HT1080 (cell line): ENCODE data around the gene FADS3. TPM values are rescaled to one million over a fixed set of nuclear protein-coding genes. Genes with fewer than 3 reads are reported as not detected.
A peak's percentile ranks its signal among the peaks of the same experiment; 100 is the strongest.

Experiments
- DNase-seq: peaks from one replicate; pipeline ENCODE4 v3.0.0-alpha.2; 2015; ENCODE audit warnings: low read depth
- polyA plus RNA-seq, 2 experiments: library from polyadenylated mRNA; depleted of rRNA; stranded (reverse); fragments of >200 nt; gene quantifications; 2 replicates each; pipeline ENCODE4 v1.2.3, GENCODE V29; 2015
- total RNA-seq: library from RNA; depleted of rRNA; stranded (reverse); fragments of >200 nt; shearing (Covaris generic); gene quantifications from 2 replicates; pipeline ENCODE4 v1.2.3, GENCODE V29; 2014; rRNA removed

The FADS3 gene, protein sequence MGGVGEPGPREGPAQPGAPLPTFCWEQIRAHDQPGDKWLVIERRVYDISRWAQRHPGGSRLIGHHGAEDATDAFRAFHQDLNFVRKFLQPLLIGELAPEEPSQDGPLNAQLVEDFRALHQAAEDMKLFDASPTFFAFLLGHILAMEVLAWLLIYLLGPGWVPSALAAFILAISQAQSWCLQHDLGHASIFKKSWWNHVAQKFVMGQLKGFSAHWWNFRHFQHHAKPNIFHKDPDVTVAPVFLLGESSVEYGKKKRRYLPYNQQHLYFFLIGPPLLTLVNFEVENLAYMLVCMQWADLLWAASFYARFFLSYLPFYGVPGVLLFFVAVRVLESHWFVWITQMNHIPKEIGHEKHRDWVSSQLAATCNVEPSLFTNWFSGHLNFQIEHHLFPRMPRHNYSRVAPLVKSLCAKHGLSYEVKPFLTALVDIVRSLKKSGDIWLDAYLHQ
- total RNA-seq: 61.3 and 65.3 TPM in 2 replicates
- polyA plus RNA-seq (2015; cell fraction: cytosol; rRNA removed): 28.5 and 34.3 TPM in 2 replicates
- 155 and 159 TPM in 2 replicates for polyA plus RNA-seq (2015; cell fraction: nucleus; rRNA removed)

DNA sequence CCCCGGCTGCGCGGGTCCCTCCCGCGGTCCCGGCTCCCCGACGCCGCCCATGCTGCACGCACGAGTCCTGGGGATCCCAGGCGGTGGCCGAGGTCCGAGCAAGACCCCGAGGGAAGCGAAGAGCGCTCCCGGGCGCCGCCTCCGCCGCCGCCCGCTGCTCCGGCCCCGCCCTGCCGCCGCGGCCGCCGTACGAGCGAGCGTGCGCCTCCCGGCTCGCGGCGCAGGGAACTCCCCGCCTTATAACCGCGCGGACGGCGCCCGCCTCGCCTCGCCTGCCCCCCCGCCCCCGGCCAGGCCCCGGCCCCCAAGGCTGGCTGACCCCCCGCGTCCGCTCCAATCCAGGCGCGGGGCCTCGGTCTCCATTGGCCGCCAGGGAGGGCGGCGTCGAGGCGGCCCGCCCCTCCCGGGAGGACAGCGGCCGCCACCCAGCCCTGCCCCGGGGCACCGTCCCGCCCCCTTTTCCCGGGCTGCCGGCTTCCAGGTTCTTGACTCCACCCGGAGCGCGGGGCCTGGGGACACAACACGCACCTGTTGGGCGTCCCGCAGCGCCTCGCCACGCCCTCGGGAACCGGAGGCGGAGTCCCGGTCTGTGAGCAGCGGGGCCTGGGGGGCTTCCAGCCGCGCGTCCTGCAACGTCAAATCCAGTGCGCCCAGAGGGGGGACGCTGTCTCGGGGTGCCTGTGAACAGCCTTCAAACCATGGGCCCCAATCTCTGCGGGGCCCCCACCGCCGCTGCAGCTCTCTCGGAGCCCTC lies at the start of gene FADS3:
Gene FADS3, minus strand, starts transcription at position 215 of the 754 bp plus-strand sequence. Its CDS starts 164 bp downstream, at position 51.
- DNase-seq: peak; percentile 65

DNA sequence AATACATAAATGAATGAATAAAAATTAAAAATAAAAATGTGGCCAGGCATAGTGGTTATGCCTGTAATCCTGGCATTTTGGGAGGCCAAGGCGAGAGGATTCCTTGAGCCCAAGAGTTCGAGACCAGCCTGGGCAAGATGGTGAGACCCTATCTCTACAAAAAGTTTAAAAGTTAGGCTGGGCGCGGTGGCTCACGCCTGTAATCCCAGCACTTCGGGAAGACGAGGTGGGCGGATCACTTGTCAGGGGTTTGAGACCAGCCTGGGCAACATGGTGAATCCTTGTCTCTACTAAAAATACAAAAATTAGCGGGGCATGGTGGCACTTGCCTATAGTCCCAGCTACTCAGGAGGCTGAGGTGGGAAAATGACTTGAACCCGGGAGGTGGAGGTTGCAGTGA lies 49.1 kb upstream of the FADS3 start:
- no peak for DNase-seq

DNA sequence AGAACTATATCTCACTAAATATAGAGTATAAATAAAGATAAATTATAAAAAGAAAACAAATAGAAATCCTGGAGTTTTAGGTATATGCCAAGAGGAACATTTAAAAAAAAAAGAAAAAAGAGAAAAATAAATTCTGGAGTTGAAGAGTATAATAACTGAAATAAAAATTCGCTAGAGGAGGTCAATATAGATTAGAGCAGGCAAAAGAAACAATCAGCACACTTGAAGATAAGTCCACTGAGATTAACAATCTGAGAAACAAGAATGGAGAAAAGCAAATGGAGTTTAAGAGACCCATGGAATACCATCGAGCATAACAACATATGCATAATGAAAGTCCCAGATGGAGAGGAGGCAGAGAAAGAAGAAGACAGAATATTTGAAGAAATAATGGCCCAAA lies 44.5 kb upstream of the FADS3 start:
- DNase-seq: no peak

DNA sequence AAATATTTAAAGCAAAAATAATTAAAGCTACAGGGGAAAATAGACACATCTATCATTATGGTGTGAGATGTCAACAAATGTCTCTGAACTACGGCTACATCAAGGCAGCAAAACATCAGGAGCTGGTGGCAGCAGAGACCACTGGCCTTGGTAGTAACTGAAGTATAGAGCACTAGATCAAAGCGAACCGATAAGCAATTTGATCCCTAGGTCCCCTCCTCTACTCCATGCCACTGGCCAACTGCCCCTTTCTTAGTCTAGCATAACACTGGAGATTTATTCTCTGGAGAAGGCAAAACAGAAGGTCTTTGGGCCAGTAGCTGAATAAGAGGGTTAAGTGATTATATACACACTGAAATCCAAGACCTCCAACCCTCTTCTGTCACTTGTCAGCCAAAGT lies 39.6 kb upstream of the FADS3 start:
- no peak for DNase-seq

DNA sequence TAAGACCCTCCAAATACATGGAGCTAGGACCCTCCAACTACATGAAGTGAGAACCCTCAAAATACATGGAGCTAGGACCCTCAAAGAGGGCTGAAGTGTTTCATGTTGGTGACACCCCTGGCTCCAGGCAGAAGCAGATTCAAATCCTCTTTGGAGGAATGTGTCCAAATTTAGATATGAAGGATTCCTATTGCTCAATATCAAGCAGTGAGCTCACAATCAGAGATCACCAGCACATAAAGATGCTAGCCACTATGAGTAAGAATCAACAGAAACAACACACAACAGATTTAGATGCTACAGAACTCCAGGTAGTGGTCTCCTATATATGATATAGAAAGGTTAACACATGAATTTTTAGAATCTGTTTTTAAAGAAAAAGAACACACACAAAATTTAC lies 37.3 kb upstream of the FADS3 start:
- DNase-seq: no peak

DNA sequence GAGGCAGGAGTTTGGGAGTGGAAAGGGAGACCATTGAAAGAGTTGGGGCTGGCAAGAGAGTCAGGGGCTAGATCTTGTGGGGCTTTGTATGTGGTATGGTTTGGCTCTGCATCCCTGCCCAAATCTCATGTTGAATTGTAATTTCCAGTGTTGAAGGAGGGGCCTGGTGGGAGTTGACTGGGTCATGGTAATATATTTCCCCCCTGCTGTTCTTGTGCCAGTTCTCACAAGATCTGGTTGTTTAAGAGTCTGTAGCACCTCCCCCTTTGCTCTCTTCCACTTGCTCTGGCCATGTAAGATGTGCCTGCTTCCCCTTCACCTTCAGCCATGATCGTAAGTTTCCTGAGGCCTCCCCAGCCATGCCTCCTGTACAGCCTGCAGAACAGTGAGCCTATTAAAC lies 36.2 kb upstream of the FADS3 start:
- DNase-seq: peak; percentile 59

DNA sequence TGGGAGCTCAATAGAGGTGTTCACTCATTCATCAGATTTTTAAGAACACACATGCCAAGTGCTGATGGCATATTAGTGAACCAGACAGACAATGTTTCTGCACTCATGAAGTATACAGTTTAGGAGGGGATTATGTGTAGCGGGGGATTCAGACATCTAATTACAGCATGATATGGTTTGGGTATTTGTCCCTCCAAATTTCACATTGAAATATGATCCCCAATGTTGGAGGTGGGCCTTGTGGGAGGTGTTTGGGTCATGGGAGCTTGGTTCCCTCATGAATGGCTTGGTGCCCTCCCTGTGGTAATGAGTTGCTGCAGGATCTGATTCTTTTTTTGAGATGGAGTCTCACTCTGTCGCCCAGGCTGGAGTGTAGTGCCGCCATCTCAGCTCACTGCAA lies 34.9 kb upstream of the FADS3 start:
- DNase-seq: no peak

DNA sequence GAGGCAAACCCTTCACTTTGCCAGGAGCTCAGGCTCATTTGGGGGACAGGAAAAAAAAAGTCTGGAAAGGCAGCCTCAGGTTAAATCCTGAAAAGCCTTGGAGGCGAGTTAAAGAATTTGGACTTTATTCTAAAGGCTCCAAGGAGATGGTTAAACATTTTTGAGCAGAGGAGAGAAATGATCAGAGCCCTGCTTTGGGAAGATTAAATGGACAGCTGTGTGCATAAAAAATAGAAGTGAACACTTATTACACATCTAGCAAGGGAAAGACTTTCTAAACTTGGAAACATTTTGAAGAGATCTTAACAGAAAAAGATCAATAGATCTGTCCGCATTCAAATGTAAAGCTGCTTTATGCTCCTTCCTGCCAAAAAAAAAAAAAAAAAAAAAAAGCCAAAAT lies 34.4 kb upstream of the FADS3 start:
- no peak for DNase-seq

DNA sequence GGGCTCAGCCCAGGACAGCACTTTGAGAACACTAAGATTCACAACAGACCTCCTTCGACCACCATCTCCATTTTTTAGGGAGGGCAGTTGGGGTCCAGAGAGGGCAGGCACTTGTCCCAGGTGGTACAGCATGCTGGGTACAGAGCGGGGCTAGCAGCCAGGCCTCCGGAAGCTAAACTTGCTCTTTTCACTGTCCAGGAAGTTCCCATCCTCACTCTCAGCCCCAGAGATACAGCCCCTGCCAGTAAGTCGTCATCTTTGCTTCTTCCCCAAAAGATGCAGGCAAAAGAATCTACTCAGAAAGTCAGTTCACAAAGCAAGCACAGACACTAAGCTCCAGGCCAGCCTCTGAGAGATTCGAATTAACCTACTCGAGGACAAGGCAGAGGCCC lies 32.7 kb upstream of the FADS3 start:
- no peak for DNase-seq

DNA sequence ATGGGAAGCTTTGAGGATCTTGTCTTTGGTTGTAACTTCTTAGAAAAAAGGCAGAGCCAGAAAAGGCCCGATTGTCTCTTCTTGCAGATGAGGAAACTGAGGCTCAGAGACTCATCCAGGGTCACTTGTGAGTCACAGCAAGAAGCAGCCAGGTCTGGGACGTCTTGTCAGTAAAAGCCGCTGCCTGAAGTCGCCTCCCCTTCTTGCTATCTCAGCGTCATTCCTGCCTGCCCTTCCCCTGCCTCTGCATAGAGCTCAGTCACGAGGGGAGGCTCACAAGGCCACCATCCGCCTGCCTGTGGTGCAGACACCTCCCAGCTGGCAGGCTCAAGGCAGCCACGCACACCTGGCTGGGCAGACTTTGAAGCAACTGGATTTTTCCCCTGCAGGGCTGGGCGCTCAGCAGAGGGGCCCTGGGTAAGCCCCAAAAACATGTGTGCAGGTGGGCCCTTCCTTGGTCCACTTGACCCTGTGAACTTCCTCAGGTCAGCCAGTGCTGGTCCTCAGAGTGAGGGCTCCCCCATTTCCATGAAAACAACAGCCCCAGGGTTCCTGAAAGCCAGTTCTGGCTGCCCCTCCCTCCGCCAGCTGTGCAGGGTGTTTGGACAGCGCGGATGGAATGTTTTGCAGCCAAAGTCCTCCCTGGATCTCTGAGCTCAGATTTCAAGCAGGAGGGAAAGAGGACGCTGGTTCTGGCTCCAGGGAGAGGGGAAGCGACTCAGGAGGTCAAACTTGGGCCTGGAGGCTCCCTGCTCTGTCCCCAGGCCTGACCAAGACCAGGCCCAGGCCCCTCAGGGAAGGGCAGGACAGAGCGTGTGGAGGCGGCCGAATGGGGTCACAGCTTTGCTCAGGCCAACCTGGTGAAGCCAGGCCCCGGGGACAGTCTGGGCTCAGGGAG lies 32.1 kb upstream of the FADS3 start:
- no peak for DNase-seq

DNA sequence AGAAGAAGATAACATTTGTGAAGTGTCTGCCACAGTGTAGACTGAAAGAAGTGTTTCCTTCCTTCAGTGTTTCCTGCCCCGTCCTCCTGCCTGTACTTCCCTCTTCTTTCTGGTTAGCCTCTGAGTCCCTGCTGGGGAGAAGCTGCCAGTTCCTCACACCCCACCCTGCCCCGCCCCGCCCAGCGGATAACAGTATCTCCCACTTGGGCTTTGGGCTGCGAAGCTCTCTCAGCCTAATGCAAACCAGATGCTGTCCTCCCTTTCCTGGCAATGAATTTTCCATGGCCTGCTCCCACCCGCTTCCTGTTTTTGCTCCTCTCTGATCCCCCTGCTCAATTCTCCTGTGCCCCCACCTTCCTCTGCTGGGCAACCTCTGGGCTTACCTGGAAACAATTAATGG lies 31.2 kb upstream of the FADS3 start:
- DNase-seq: no peak

DNA sequence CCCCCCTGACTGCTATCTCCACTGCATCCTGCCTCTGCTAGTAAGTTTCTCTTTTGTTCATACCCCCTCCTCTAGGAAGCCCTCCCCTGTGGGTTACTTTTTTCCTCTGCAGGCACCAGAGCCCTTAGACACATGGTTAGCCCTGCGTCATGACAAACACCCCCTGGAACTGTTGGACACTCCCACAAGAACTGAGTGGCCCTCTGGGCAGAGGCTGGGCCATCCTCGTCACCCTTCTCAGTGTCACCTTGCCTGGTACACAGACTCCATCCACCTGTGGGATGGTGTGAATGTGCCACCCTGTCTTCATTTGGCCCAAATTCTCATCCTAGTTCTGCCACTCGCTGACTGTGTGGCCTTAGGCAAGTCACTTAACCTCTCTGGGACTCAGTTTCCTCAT lies 30.1 kb upstream of the FADS3 start:
- no peak for DNase-seq

DNA sequence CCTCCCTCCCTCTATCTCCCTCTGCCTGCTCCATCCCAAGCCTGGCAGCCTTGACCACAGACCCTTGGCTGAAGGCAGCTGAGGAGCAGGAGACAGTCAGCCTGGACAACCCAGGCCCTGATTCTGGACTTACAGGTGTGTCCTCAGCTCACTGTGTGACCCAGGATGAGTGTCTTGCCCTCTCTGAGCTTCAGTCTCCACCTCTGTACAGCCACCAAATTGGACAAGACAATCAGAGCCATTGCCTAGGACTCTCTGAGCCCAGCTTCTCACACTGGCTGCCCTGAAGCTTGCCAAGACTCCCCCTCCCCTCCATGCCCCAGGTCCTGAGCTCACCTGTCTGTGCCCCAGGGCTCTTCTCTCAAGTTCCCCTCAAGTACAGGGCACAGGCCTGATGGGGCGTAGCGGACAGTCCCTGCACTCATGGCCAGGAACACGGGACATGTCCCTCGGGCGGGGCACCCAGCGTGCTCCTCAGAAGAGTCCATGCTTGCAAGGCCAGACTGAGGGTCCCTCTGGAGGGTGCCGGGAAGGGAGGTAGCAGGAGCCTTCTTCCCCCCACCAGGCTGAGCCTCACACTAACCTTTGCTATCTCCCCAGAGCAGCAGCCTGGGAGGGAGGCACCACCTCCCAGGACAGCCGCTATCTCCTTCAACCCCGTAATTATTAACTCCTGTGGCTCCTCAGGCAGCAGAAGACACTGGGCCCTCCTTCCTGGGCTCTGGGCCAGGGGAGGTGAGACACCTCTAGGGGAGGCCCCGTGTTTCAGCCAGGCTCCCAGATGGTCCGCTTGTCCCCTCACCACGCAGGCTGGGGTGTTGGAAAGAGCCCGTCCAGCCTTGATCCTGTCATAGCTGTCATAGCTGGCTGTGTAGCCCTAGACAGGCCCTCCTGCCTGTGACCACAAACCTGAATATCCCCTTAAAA lies 28.6 kb upstream of the FADS3 start:
- DNase-seq: no peak

DNA sequence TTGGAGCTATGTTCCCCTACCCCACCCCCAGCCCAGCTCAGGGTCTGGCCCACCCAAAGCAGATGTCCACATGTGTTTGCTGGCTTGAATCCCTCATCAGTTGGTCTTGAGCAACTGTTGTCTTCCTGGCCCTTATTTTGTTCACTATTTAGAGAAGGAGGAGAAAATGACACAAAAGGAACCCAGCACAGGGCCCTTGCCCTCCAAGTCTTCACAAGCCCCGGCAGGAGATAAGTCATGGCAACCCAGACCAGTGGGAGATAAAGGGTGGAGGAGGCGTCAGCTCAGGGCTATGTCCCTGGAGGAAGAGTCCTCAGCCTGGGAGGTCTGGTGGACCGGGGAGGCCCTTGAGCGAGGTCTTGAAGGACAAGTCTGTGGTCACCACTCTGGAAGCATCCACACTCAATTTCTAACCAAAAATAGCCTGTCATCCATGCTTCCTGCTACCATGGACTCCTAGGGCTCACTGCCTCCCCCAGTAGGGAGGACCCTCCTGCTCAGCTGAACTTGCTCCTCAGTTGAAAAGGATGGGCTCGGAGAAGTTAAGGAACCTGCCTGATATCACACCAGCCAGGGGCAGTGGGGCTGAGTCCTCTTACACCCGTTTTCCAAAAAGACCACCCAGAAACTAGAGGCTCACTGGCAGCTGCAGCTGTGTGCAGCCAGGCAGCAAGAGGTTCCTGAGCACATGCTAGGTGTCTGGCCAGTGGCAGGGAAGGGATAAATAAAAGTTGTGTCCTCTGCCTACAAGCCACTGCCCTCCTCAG lies 27.8 kb upstream of the FADS3 start:
- DNase-seq: no peak

DNA sequence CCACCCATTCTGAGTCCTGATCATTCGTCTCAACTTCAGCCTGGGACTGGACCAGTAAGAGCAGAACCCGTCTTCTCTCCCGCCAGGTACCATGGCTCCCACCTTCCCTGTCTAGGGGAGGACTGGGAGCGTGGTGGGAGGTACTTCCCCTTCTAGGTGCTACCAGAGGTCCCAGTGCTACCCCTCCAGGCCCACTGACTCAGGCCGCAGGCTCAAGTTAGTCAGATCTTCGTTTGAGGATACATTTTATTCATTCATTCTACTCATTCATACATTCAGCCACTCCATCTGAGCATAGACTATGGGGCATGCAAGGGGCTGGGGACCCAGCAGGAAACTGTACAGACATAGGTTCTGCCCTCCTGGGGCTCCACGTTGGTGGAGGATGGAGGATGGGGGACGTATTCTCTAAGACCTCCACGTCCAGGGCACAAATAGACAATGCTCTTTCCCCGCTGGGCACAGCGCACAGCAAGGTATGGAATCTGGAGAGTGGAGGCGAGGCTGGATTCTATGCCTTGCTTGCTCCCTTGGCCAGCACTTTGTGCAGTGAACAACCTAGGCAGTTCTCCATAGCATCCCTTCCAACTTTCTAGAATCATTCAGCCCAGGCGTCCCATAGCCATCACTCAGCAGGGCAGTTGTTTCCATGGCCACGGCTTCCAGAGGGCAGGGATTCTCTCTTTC lies 27.0 kb upstream of the FADS3 start:
- DNase-seq: no peak

DNA sequence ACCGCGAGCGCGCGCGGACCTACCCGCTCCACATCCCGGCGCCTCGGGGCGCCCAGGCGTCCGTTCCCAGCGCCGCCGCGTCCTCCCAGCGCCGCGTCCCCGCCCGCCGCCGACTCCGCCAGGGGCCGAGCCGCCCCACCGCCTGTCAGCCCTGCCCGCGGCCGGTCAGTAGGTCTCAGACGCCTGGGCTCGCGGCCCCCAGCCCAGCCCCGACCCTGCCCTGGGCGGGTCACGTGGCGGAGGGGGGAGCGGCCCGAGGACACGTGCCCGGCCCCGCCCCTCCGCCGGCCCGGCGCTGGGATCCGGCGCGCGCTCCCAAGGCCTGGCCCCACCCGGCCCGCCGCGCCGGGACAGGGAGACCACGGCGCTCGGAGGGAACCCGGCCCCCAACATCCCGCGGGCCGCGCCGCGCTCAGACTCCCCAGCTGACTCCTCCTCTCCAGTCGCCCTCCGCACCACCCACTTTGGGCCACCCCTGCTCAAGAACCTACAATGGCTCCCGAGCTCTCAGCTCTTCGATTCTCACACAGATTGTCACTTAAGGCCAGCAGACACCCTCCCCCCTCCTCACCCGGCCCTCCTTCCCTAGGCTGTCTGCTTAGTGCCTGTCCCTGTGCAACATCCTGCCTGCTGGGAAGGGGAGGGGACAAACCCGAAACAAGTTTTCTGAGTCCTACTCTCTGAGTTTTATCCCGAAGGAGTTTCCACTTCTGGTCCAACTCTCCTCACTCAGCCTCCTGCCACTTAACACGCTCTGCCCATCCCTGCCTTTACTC lies 26.2 kb upstream of the FADS3 start, which contains the start of gene RAB3IL1:
Gene RAB3IL1, minus strand, starts transcription at position 233 of the 776 bp plus-strand sequence. Its CDS starts 199 bp downstream, at position 34.
- DNase-seq: peak; percentile 50

DNA sequence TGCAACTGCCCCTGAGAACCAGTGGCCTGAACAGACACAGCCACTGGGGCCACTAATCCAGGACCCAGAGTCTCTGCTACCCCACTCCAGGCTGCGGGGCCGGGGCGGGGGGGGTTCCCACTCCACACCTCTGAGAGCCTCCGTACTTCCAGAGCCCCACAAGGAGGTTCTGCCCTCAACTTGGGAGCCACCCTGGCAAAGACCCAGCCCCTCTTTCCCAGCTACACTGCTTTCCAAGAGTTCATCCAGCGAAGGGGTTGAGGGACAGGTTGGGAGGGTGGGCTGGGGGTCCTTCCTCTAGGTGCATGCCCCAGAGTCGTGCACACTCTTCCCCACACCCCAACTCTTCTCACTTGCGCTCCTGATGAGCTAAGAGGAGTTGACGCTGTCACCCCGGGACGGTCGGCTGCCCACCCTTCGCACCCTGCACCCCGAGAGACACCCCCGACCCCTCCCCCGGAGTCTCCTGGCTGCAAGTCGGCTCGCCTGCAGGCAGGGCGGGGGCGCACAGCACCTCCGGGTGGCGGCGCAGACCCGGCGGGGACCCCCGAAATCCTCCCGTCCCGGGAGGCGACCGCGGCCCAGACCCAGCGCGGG lies 25.5 kb upstream of the FADS3 start:
- no peak for DNase-seq
